Liver (tissue), 3 donors: ENCODE results near the gene PRKD1.
A peak's percentile ranks its signal among the peaks of the same experiment; 100 is the strongest.

ENCODE experiments used
- EGR1 ChIP-seq, 2 donors: IDR thresholded peaks; 2 replicates each; pipeline ENCODE4 v1.6.1; 2016 to 2018; ENCODE audit warnings: antibody characterized with exemption in 2 of 2, low read depth in 2 of 2
- FOXA2 ChIP-seq: IDR thresholded peaks from 2 replicates; pipeline ENCODE4 v1.6.1; 2016; ENCODE audit warnings: antibody characterized with exemption
- GABPA ChIP-seq, 2 donors: IDR thresholded peaks in 1 of 2; conservative IDR thresholded peaks in 1 of 2; 2 replicates each; pipeline ENCODE4 v1.6.1; 2016; ENCODE audit warnings: antibody characterized with exemption in 2 of 2, mild to moderate bottlenecking in 1 of 2, moderate library complexity in 1 of 2
- HNF4G ChIP-seq: IDR thresholded peaks from 2 replicates; pipeline ENCODE4 v1.6.1; 2016; ENCODE audit warnings: antibody characterized with exemption
- JUND ChIP-seq, 2 donors: IDR thresholded peaks; 2 replicates each; pipeline ENCODE4 v1.6.1; 2016; ENCODE audit warnings: antibody characterized with exemption in 2 of 2
- NR2F2 ChIP-seq: IDR thresholded peaks from 2 replicates; pipeline ENCODE4 v1.6.1; 2016; ENCODE audit warnings: antibody characterized with exemption
- RAD21 ChIP-seq, 2 donors: IDR thresholded peaks; 2 replicates each; pipeline ENCODE4 v1.6.1; 2016; ENCODE audit warnings: antibody characterized with exemption in 2 of 2, mild to moderate bottlenecking in 2 of 2
- RXRA ChIP-seq, 2 donors: IDR thresholded peaks; 2 replicates each; pipeline ENCODE4 v1.6.1; 2017 to 2018; ENCODE audit warnings: antibody characterized with exemption in 2 of 2, mild to moderate bottlenecking in 1 of 2
- SP1 ChIP-seq: IDR thresholded peaks from 2 replicates; pipeline ENCODE4 v1.6.1; 2018; ENCODE audit warnings: antibody characterized with exemption, mild to moderate bottlenecking
- TAF1 ChIP-seq: conservative IDR thresholded peaks from 2 replicates; pipeline ENCODE4 v1.6.1; 2016; ENCODE audit warnings: antibody characterized with exemption, mild to moderate bottlenecking
- YY1 ChIP-seq: IDR thresholded peaks from 2 replicates; pipeline ENCODE4 v1.6.1; 2016; ENCODE audit warnings: antibody characterized with exemption, mild to moderate bottlenecking
- TF ChIP-seq, protein P1 (sequence below): fragments of 150-350 bp; IDR thresholded peaks from 2 replicates; pipeline ENCODE4 v1.5.1; 2017; ENCODE audit warnings: improper control_type of control experiment, low read depth, low read length; ENCODE audit not compliant: missing input control
- TF ChIP-seq, protein P2 (sequence below): IDR thresholded peaks from 2 replicates; pipeline ENCODE4 v1.6.1; 2016; ENCODE audit warnings: antibody characterized with exemption
- TF ChIP-seq, protein P3 (sequence below): IDR thresholded peaks from 2 replicates; pipeline ENCODE4 v1.6.1; 2016; ENCODE audit warnings: antibody characterized with exemption
- donor health status: healthy.
- donor health status: healthy.

DNA sequence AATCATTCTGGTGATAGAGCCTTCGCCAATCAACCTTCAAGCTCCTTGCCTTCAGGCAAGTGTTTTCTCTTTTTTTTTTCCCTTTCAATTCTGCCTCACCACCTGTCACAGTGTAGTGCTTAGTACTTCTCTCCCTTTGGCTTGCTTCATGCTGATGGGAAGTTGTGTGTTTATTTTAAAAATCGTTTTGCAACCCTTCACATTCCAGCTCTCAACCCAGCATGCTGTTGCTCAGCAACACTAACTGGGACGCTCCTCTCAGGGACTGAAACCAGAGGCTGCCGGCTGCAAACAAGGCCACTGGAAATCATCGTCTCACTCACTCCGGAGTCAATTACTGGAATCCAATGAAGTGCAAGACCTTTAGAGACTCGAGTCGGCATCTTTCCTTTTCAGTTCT is 342.7 kb downstream of the PRKD1 start:
- TF ChIP-seq JUND (IDR thresholded peaks at IDR 0.05) (peak in 1 of 2 donors; percentile 36), SP1 (peak; percentile 64), RAD21 (IDR thresholded peaks at IDR 0.05) (peak; percentile 32 to 49), GABPA (IDR thresholded peaks at IDR 0.05 in 1 of 2, conservative IDR thresholded peaks at IDR 0.05 in 1 of 2) (no peak), TAF1 (no peak), YY1 (peak; percentile 51), FOXA2 (peak; percentile 75), RXRA (IDR thresholded peaks at IDR 0.05) (peak in 1 of 2 donors; percentile 56), NR2F2 (peak; percentile 45), HNF4G (no peak), EGR1 (IDR thresholded peaks at IDR 0.05; ENCODE audit: low read depth in 2 of 2) (no peak)
- TF ChIP-seq, protein P1, sequence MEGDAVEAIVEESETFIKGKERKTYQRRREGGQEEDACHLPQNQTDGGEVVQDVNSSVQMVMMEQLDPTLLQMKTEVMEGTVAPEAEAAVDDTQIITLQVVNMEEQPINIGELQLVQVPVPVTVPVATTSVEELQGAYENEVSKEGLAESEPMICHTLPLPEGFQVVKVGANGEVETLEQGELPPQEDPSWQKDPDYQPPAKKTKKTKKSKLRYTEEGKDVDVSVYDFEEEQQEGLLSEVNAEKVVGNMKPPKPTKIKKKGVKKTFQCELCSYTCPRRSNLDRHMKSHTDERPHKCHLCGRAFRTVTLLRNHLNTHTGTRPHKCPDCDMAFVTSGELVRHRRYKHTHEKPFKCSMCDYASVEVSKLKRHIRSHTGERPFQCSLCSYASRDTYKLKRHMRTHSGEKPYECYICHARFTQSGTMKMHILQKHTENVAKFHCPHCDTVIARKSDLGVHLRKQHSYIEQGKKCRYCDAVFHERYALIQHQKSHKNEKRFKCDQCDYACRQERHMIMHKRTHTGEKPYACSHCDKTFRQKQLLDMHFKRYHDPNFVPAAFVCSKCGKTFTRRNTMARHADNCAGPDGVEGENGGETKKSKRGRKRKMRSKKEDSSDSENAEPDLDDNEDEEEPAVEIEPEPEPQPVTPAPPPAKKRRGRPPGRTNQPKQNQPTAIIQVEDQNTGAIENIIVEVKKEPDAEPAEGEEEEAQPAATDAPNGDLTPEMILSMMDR, result no peak
- TF ChIP-seq, protein P2, sequence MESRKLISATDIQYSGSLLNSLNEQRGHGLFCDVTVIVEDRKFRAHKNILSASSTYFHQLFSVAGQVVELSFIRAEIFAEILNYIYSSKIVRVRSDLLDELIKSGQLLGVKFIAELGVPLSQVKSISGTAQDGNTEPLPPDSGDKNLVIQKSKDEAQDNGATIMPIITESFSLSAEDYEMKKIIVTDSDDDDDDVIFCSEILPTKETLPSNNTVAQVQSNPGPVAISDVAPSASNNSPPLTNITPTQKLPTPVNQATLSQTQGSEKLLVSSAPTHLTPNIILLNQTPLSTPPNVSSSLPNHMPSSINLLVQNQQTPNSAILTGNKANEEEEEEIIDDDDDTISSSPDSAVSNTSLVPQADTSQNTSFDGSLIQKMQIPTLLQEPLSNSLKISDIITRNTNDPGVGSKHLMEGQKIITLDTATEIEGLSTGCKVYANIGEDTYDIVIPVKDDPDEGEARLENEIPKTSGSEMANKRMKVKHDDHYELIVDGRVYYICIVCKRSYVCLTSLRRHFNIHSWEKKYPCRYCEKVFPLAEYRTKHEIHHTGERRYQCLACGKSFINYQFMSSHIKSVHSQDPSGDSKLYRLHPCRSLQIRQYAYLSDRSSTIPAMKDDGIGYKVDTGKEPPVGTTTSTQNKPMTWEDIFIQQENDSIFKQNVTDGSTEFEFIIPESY, result peak; percentile 27
- TF ChIP-seq, protein P3, sequence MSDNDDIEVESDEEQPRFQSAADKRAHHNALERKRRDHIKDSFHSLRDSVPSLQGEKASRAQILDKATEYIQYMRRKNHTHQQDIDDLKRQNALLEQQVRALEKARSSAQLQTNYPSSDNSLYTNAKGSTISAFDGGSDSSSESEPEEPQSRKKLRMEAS, result peak; percentile 31
